Parathyroid adenoma (tissue), 2 donors: ENCODE results near the gene PHLDB2.

ENCODE experiments used
- H2AFZ ChIP-seq: fragments of 300-600 bp; sonication (generic); one replicate; pipeline ENCODE4 v1.7.0; 2017; ENCODE audit warnings: antibody characterized with exemption, mild to moderate bottlenecking
- H3K27ac ChIP-seq: fragments of 300-600 bp; sonication (generic); one replicate; pipeline ENCODE4 v1.7.0; 2017
- H3K27me3 ChIP-seq: fragments of 300-600 bp; sonication (generic); one replicate; pipeline ENCODE4 v1.7.0; 2017; ENCODE audit warnings: low read length; ENCODE audit not compliant: control insufficient read depth, insufficient read depth
- H3K36me3 ChIP-seq: fragments of 300-600 bp; sonication (generic); one replicate; pipeline ENCODE4 v1.7.0; 2017; ENCODE audit warnings: low read length; ENCODE audit not compliant: control insufficient read depth, insufficient read depth
- H3K4me1 ChIP-seq: fragments of 300-600 bp; sonication (generic); one replicate; pipeline ENCODE4 v1.7.0; 2017; ENCODE audit warnings: control low read depth
- H3K4me2 ChIP-seq: fragments of 300-600 bp; sonication (generic); one replicate; pipeline ENCODE4 v1.7.0; 2017; ENCODE audit warnings: low read length
- H3K4me3 ChIP-seq: fragments of 300-600 bp; sonication (generic); one replicate; pipeline ENCODE4 v1.7.0; 2017; ENCODE audit warnings: low read depth, low read length
- H3K79me2 ChIP-seq: fragments of 300-600 bp; sonication (generic); one replicate; pipeline ENCODE4 v1.7.0; 2017; ENCODE audit warnings: control low read depth
- H3K9ac ChIP-seq: fragments of 300-600 bp; sonication (generic); one replicate; pipeline ENCODE4 v1.7.0; 2017; ENCODE audit warnings: mild to moderate bottlenecking
- H3K9me3 ChIP-seq: fragments of 300-600 bp; sonication (generic); one replicate; pipeline ENCODE4 v1.7.0; 2017; ENCODE audit warnings: low read length; ENCODE audit not compliant: control insufficient read depth
- TF ChIP-seq, protein P1 (sequence below): fragments of 300-600 bp; sonication (generic); IDR thresholded peaks from one replicate; pipeline ENCODE4 v1.7.0; 2017; ENCODE audit warnings: antibody characterized with exemption, mild to moderate bottlenecking
- donor health status: primary hyperparathyroidism.

PHLDB2 gene

DNA sequence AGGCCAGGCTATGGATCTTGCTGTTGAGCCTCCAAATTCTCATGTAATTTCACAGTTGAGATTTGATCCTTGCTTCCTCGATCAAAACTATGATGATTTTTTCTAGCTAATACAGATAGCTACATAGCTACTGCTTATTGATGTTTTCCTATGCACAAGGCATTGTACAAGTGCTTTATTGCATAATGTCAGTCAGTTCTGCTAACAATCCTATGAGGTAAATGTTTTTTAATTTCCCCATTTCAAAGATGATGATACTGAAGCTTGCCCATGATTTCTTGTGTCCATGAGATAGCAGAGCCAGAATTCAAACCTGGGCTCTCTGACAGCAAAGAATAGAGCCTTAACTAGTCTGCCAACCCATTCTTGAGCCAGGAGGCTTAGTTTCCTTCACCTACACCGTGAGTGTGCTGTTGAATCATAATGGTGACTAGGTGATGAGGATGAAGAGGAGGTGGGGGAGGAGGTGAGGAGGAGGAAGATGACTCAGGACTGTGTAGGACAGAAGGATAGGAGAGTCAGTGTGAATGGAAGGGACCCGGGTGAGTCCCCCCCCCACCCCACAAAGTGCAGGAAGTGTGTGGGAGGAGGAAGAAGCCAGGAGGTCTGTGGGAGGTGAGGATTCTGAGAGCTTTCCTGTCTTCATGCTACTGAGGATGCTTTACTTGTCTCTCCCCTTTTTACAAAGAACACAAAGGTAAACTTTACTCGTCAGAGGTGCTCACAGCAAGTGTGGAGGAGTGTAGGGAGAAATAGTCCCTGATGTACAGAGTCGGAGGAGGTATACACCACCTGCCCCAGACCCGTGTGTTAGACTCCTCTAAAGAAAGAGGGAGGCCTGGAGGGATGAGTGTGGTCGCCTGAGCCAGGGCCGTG is 143.3 kb downstream of the PHLDB2 start:
- H3K9ac ChIP-seq = no peak overlapping the region
- TF ChIP-seq, protein P1, sequence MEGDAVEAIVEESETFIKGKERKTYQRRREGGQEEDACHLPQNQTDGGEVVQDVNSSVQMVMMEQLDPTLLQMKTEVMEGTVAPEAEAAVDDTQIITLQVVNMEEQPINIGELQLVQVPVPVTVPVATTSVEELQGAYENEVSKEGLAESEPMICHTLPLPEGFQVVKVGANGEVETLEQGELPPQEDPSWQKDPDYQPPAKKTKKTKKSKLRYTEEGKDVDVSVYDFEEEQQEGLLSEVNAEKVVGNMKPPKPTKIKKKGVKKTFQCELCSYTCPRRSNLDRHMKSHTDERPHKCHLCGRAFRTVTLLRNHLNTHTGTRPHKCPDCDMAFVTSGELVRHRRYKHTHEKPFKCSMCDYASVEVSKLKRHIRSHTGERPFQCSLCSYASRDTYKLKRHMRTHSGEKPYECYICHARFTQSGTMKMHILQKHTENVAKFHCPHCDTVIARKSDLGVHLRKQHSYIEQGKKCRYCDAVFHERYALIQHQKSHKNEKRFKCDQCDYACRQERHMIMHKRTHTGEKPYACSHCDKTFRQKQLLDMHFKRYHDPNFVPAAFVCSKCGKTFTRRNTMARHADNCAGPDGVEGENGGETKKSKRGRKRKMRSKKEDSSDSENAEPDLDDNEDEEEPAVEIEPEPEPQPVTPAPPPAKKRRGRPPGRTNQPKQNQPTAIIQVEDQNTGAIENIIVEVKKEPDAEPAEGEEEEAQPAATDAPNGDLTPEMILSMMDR = no peak
- no peak overlapping the region for H2AFZ ChIP-seq
- no peak overlapping the region for H3K27ac ChIP-seq
- H3K4me1 ChIP-seq = no peaks in the 10 kb centered on the region
- no peaks in the 10 kb centered on the region for H3K79me2 ChIP-seq
- no peak overlapping the region for H3K4me2 ChIP-seq
- no peaks in the 10 kb centered on the region for H3K27me3 ChIP-seq
- no peaks in the 10 kb centered on the region for H3K9me3 ChIP-seq
- no peaks in the 10 kb centered on the region for H3K36me3 ChIP-seq
- H3K4me3 ChIP-seq = no peak overlapping the region

DNA sequence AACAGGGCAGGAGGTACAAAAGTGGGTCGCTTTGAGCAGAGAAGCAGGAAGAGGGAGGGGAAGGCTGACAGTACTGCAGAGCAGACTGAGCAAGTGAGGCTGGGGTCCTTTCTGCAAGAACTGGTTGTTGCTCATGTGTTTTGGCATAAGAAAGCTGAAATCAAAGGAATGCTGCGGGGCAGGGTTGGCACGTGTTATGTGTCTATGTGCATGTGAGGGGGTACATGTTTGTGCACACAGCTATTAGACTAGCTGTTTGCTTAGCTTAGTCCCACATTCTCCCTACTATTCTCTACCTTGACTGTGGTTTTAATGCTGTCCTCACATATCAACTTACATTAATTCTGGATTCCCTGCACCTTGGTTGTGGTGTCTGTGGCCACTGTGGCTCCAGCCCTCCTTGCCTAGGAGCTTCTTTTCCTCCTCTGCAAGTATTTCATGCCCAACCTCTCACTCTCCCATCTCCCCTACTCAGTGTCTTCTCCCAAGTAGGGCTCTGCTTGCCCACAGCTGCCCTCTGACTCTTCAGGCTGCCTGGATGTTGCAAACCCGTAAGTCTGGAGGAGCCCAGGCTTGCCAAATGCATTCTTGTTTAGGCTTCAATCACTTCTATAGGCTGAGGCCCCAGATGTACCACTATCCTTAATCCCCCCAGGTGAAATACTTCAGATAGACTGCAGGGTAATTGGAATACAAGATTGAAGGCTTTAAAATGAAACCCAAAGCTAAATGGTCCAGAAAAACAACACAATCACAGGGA is 144.4 kb downstream of the PHLDB2 start:
- H2AFZ ChIP-seq = no peak overlapping the region
- H3K9me3 ChIP-seq = no peaks in the 10 kb centered on the region
- H3K9ac ChIP-seq = no peak overlapping the region
- H3K4me1 ChIP-seq = no peaks in the 10 kb centered on the region
- TF ChIP-seq, protein P1 = no peak
- H3K27me3 ChIP-seq = no peaks in the 10 kb centered on the region
- no peak overlapping the region for H3K4me2 ChIP-seq
- no peak overlapping the region for H3K27ac ChIP-seq
- no peak overlapping the region for H3K4me3 ChIP-seq
- no peaks in the 10 kb centered on the region for H3K36me3 ChIP-seq
- H3K79me2 ChIP-seq = no peaks in the 10 kb centered on the region

DNA sequence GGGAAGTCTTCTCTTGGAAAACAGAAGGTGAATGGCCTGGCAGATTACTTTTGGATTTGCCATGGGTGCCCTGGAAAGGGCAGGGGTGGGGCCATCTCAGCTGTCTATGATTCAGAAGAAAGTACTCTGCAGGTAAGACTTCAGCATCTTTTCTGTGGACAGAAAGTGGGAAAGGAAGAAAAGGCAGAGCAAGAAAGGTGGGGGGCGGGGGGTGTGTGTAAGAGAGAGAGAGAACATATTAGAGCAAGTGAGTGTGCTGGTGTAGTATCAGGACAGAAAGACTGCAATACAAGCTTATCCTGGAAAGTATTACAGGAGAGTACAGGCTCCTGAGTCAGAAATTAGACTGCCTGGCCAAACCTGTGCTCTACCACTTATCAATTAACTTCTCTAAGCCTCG is 145.1 kb downstream of the PHLDB2 start:
- no peak overlapping the region for H3K9ac ChIP-seq
- no peaks in the 10 kb centered on the region for H3K4me1 ChIP-seq
- H3K9me3 ChIP-seq = no peaks in the 10 kb centered on the region
- no peak overlapping the region for H3K4me3 ChIP-seq
- H3K79me2 ChIP-seq = no peaks in the 10 kb centered on the region
- no peaks in the 10 kb centered on the region for H3K27me3 ChIP-seq
- no peak overlapping the region for H2AFZ ChIP-seq
- no peak overlapping the region for H3K27ac ChIP-seq
- H3K36me3 ChIP-seq = no peaks in the 10 kb centered on the region
- H3K4me2 ChIP-seq = no peak overlapping the region
- TF ChIP-seq, protein P1 = no peak

DNA sequence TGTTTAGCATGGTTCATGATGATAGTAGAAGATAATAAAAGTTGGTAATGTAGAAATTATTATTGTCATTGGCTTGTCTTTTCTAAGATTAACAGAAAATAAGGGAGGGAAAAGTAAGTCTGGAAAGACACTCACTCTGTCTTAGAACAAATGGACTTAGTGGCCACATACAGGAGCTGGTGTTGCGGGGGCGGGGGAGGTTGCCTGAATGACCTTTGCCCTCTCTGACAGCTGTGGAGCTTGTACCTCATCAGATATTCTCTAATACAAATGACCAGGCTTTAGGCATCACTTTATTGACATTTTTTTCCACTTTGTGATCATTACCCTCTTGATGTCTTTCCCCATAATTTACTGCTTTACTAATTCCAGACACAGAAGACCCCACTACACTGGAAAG is 145.6 kb downstream of the PHLDB2 start:
- Histone ChIP-seq H3K9ac (no peak overlapping the region), H3K4me2 (no peak overlapping the region), H3K27me3 (no peaks in the 10 kb centered on the region), H3K36me3 (no peaks in the 10 kb centered on the region), H3K9me3 (no peaks in the 10 kb centered on the region), H3K4me1 (no peaks in the 10 kb centered on the region), H3K27ac (no peak overlapping the region), H3K79me2 (no peaks in the 10 kb centered on the region), H3K4me3 (no peak overlapping the region), H2AFZ (no peak overlapping the region)
- TF ChIP-seq, protein P1 = no peak
